ENCODE results near the gene RTF2.

GRCh38 chr20:56423886-56424285 lies 44.5 kb upstream of the RTF2 start:
- TF ChIP-seq REST (IDR thresholded peaks at IDR 0.05; ENCODE audit: low read depth) (no peak), CEBPB (IDR thresholded peaks at IDR 0.05) (no peak), YY1 (IDR thresholded peaks at IDR 0.05; ENCODE audit: low read depth) (no peak), RAD21 (IDR thresholded peaks at IDR 0.05; ENCODE audit: low read depth) (no peak), TAF1 (IDR thresholded peaks at IDR 0.05; ENCODE audit: low read depth) (no peak), MAX (IDR thresholded peaks at IDR 0.05) (no peak), EGR1 (IDR thresholded peaks at IDR 0.05) (no peak), CREB1 (IDR thresholded peaks at IDR 0.05; ENCODE audit: low read depth) (no peak), ZBTB7A (IDR thresholded peaks at IDR 0.05; ENCODE audit: low read depth) (no peak), NFIC (IDR thresholded peaks at IDR 0.05) (no peak), FOXM1 (IDR thresholded peaks at IDR 0.05; ENCODE audit: borderline replicate concordance, low read depth) (no peak), EP300 (IDR thresholded peaks at IDR 0.05; ENCODE audit: borderline replicate concordance) (no peak)

Measured in Ishikawa (cell line).